DOHH2 (cell line): Measurements from ENCODE around the gene C5orf47.

Experiments used
- EZH2phosphoT487 ChIP-seq: fragments of 200-600 bp; sonication (generic); IDR thresholded peaks from 2 replicates; pipeline ENCODE4 v1.6.1; 2017; ENCODE audit warnings: borderline replicate concordance, mild to moderate bottlenecking, antibody characterized with exemption, low read length, moderate library complexity, mixed read lengths
- TF ChIP-seq, protein P1 (sequence below): fragments of 200-600 bp; sonication (generic); IDR thresholded peaks from one replicate; pipeline ENCODE4 v1.5.1; 2014; ENCODE audit warnings: antibody characterized with exemption, mild to moderate bottlenecking, low read depth, low read length; ENCODE audit not compliant: poor library complexity, severe bottlenecking

DNA sequence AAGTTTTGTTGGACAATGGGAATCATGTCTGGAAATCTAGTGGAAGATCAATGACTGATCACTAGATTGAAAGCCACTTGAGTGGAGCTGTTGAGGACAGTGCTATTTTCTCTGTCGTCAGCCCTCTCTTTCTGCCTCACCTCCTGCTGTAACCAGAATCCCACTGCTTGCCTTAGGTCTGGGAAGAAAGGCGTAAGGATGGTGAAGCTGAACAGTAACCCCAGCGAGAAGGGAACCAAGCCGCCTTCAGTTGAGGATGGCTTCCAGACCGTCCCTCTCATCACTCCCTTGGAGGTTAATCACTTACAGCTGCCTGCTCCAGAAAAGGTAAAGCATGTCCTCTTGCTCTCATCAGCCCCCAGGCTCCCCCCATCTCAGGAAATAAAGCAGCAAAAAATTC lies 57.6 kb downstream of the C5orf47 start:
- TF ChIP-seq EZH2phosphoT487: no peak
- TF ChIP-seq, protein P1, sequence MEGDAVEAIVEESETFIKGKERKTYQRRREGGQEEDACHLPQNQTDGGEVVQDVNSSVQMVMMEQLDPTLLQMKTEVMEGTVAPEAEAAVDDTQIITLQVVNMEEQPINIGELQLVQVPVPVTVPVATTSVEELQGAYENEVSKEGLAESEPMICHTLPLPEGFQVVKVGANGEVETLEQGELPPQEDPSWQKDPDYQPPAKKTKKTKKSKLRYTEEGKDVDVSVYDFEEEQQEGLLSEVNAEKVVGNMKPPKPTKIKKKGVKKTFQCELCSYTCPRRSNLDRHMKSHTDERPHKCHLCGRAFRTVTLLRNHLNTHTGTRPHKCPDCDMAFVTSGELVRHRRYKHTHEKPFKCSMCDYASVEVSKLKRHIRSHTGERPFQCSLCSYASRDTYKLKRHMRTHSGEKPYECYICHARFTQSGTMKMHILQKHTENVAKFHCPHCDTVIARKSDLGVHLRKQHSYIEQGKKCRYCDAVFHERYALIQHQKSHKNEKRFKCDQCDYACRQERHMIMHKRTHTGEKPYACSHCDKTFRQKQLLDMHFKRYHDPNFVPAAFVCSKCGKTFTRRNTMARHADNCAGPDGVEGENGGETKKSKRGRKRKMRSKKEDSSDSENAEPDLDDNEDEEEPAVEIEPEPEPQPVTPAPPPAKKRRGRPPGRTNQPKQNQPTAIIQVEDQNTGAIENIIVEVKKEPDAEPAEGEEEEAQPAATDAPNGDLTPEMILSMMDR: no peak
